Stimulated activated CD4-positive, alpha-beta T cell treated with anti-CD3 and anti-CD28 coated beads, TNF-alpha, amount 100 ng/mL, for 24 hours (primary cell): ENCODE results near the gene TMEM132D.

Experiments used
- DNase-seq, 3 experiments: peaks; one replicate each; pipeline ENCODE4 v3.0.0-alpha.2; 2020; ENCODE audit warnings: low read depth in 3 of 3

Gene TMEM132D

DNA sequence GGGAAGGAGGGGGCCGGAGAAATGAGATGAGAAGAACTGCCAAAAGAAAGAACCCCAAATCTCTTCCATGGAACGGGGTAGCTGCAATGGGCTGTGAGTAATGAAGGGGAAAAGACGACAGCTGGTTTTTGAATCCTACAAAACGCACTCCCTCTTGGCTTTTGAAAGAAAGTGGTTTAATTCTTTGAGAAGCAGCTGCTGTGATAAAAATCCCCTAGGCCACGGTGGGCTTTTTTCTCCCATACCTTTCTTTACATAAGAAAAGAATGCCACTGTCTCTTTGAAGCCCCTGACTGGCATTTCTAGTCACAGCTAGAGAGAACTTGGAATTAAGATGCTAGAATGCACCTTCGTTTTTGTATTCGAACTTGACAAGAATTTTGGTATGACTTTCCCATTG, 564.5 kb downstream of the TMEM132D start:
- DNase-seq: no peak

DNA sequence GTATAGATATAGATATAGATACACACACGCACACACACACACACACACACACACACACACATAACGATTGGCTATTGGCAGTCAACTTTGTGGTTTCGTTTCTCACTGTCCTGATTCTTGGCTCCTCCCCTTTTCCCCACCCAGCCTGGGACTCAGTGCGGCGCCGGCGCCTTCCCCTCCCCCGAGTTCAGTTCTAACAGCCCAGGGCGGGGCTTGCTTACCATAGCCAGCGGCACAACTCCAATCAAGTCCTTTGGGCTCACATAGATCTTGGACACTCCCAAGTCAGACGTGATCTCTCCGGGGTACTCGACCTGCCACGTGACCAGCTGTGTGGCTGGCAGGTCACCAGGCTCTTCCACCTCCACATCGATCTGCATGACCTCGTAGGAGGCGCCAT, 566.4 kb downstream of the TMEM132D start:
- no peak for DNase-seq

DNA sequence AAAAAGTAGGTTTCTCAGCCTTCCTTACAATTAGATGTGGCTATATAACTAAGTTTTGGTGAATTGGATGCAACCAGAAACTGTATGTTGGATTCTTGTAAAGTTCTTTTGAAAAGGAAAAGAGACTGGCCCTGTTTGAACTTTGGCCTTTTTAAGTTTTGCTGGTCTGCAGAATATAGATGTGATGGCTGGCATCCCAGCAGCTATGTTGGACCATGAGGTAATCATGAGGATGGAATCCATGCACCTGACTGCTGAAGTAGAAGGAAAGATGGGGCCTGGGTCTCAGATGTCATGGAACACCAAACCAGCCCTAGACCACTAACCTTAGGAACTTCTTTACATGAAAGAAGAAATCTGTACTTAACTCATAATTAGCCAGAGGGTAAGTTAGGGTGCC, 568.1 kb downstream of the TMEM132D start:
- DNase-seq: no peak

DNA sequence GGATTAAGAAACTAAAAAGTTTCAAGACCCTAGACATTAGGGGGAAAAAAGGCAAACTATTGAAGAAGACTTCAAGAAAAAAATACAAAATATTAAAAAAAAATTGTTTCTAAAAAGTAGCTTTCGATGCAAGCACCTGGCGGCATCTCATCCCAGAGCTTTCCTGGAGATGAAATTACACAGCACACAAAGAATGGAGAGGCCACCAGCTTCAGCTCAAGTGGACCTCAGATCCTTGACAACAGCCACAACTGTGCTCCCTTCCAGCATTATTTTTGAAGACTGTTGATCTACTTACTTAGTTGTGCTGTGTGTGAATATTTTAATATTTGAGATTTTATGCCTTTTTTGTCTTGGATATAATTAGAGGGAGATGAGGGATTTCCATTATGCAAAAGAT, 571.5 kb downstream of the TMEM132D start:
- DNase-seq: no peak

DNA sequence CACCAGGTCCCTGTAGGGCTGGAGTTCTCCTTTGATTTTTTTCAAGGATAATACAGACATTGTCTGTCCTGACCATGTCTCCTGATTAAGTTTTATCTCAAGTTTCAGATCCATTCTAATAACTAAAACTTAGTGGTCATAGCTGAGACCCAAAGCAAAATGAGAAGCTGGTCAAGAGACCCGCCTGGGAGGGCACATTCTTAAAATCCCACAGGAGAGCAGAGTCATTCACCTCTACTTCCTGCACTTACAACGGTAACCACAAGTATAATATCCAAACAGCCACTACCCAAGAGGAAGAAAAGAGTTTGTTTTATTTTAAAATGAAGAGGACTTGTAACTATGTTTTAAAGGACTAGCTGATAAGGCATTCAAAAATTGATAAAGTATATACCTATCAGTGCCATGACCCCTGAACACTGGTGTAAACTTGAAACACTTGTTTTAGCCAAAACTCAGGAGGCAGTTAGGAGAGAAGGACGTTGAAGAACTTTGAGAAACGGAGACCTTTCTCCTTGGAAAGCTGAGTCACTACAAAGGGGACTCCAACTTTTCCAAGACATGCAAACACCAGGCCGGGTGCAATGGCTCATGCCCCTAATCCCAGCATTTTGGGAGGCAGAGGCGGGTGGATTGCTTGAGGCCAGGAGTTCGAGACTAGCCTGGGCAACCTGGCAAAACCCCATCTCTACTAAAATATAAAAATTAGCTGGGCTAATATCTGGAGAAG, 572.3 kb downstream of the TMEM132D start:
- DNase-seq: no peak

DNA sequence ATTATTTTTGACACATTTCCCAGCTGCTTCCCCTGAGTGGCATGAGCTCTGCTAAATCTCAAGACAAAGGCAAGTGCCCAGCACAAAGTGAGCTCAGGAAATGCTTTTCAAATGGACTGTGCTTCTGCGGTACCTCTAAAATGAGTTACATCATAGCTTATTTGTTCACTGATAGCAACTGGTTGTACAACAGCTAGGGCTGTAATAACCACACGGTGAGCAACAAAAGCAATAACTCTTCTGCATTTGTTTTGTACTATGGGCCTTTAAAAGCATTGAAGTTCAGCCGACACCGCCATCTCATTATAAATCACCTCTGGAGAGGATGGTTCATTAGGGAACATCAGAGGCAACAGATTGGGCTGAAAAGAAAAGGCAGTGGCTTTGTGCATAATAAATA, 575.6 kb downstream of the TMEM132D start:
- DNase-seq: no peak

DNA sequence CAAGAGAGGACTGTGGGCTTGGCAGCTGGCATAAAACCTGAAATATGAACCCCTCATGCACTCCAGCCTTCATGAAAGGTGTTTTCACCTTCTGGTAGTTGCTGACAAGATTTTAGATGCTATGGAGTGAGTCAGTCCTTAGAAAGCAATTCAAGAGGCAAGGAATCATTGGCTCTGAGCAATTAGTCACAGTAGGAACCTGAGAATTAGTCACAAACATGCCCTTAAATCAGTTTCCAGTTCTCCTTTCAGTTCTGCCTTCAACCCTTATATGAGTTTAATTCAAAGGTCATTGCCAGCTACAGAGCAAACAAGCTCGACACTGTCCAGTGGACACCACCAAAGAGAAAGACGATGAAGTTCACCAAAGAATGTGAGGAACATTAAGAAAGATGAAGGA, 578.3 kb downstream of the TMEM132D start:
- DNase-seq: no peak

DNA sequence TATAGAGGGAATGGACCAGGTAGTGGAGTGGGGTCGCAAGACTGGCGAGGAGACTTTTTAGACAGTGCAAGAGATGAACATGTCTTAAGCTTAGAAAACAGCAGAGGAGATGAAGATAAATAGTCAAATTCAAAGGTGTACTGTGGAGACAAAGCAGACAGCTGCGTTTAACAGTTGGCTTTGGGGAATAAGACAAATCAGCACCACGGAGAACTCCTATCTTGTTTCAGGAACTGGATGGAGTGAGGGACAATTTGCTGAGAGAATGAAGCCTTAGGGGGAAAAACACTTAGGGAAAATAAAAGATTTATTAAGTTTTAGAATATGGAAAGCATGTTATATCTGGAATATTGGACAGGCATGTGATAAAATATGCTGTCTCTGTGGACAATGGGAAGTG, 591.8 kb downstream of the TMEM132D start:
- DNase-seq: no peak

DNA sequence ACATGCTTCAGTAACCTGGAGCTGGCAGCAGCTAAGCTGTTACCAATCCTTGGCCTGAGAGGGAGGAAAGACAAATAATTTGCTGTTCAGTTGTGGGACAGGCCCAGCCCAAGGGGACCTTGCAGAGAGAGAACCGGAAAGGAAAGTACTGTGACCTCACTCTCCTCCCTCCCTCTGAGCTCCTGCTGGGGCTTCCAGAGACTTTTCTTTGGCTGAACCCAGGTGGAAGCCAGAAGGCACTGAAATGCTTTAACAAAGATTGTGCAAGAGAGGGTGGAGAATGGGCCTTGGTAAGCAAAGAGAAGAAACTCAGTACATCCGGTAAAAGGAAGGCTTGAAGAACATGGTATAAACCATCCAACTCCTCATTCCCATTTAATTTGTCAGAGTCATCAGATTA, 593.5 kb downstream of the TMEM132D start:
- no peak for DNase-seq

DNA sequence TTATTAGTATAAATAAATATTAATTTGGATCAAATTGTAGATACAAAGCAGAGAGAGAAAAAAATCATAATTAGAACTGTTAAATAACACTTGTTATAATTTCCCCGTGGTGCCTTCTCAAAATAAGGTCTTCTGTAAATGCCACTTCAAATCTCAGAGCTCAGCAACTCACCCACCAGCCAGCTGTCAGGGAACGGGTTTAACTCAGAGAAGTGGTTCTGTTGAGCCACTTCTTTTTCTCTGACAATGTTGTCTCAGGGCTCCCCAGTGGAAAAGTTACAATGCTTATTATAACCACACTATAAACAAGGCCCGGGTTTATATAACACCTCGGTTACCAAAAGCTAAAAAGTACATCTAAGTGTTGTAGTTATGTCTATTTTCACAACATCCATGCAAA, 598.0 kb downstream of the TMEM132D start:
- no peak for DNase-seq

DNA sequence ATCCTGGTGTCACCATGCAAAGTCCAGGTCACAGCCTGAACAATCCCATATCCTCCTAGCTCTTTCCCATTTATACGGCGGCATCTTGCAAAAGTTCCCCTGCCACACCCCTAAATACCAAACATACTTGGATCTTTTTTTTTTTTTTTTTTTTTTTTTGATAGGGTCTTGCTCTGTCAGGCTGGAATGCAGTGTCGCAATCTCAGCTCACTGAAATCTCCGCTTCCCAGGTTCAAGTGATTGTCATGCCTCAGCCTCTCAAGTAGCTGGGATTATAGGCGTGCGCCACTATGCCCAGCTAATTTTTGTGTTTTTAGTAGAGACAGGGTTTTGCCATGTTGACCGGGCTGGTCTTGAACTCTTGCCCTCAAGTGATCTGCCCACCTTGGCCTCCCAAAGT, 599.3 kb downstream of the TMEM132D start:
- no peak for DNase-seq

DNA sequence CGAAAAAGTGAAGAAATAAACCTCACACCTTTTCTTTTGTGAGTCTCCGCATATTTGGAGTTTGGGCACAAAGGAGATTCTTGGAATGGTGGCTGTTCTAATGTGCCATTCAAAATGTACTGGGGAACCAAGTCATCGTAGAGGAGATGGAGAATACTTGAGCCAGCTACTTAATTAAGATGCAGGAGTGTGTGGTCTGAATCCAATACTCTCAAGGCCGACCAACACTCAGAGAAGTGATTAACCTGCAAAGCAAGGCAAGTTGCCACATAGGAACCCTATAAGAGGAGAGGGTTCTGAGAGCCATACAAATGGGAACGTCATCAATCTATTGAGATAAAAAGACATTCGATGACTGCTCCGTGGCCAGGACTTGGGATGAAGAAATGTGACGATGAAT, 603.8 kb downstream of the TMEM132D start:
- DNase-seq: no peak

DNA sequence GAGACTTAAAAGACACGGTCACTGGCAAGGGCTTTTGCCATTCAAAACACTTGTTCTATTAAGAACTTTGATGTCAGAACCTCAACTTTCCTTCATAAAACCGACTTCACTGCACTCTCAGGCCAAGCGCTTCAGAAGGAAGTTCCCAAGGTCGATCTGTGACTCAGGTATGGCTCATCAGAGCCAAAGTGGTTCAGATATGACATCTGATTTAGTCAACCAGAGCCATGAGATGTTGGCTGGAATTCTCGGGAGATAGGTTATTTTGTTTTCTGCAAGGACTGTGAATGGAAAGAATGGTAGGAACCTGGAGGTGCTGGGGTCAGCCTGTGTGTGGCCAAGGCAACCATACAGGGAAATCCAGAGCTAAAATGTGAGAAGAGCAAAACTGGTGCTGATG, 604.9 kb downstream of the TMEM132D start:
- DNase-seq: no peak

DNA sequence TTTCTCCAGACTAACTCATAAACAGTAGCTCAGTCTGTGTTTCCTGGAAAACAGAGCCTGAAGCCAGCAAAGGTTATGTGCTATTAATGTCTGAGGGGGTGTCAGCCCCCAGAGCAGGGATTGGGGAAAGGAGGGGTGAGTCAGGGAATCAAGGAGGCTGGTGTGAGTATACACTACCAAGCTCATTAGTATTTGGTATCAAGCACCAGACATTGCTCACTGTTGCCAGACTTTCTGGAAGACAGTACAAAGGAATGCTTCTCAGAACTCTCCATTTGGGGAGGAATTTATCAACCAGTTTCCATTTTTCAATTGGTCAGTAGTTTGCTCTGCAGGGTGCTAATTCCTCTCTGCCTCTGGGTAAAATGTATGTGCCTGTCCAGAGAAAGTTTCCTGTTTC, 607.2 kb downstream of the TMEM132D start:
- no peak for DNase-seq

DNA sequence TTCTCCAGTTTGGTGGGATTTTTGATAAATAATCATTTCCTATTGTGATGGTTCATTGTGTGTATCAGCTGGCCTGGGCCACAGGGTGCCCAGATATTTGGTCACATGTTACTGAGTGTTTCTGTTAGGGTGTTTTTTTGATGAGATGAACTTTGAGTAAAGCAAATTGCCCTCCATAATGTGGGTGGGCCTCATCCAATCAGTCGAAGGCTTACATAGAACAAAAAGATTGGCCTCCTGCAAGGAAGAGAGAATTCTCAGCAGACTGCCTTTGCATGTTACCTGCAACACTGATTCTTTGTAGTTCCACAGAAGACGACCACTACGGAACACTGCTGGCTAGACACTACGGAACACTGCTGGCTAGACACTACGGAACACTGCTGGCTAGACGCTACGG, 609.0 kb downstream of the TMEM132D start:
- no peak for DNase-seq

DNA sequence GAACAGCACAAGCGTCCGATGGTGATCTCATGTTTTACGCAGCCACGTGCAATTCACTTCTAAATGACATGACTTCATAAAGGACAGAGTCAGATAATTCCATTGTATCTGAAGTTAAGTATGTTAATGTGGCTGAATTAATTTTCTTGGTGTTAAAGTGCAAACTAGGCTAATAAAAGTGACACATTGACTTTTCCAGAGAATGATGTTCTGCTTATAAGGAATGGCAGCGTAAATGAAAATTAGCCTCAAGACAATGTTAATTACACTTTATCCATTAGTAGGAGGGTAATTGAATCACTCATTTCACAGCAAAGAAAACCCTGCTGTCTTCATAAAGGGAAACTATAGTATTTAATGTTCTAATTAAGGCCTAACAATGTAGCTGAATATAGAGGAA, 624.1 kb downstream of the TMEM132D start:
- no peak for DNase-seq

DNA sequence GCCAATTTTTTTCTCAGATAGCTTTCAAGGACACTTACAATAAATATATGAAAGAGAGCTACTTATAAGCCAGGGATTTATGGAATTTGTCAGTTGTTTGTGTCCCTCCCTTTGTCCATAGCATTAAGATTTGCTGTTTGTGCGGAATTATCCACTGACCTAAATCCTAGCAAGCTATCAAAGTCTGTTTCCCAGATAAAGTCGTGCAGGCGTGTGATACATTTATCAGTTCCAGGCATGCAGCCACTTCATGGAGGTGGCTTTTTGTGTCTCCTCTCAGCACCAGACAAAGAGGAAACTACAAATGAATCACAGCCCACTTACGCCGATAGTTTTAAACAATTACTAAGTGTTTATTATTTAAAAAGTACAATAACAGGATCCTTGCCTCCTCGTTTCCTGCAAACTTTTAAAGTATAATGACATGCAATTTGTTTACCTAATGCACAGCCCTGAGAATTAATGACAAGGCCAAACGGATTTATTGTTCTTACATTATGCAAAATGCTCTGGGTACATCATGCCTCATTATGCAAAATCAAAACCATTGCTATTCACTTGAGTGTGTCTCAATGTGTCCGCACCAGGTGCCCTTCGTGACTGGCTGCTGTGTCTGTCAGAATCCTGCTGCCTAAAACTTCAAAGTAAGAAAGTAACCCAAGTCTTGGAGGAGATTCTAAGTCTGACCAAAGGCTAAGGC, 627.3 kb downstream of the TMEM132D start:
- no peak for DNase-seq

DNA sequence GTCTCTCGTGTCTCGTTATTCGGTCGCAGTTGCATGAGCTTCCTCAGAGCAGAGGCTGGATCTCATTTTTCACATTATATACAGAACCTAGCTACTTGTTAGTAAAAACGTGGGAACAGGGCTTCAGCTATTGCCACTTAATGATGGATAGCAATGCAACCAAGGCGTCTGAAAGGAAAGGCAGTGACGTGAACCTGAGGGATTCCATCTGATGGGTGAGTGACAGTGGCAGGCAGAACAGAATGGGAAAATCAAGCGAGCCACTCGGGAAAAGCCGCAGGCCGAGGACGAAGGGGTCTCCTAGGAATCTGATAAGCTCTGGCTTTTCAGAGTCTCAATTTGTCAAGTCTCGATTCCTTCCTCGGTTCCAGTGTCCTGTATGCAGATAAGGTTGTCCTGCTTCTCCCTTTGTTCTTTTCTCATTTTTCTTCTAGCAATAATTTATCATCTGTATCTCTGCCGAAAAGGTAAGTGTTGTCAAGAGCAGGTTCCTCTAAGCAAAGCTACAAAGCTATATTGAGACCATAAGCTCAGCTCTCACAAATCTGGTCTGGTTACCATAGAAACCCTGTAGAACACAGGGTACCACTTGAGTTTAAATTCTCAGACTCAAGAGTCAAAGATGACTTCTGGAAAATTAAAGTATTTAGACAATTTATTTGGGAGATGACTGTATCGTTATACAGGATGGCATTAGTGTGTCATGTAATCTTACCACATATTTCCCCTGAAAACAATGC, 633.9 kb downstream of the TMEM132D start:
- DNase-seq: no peak

DNA sequence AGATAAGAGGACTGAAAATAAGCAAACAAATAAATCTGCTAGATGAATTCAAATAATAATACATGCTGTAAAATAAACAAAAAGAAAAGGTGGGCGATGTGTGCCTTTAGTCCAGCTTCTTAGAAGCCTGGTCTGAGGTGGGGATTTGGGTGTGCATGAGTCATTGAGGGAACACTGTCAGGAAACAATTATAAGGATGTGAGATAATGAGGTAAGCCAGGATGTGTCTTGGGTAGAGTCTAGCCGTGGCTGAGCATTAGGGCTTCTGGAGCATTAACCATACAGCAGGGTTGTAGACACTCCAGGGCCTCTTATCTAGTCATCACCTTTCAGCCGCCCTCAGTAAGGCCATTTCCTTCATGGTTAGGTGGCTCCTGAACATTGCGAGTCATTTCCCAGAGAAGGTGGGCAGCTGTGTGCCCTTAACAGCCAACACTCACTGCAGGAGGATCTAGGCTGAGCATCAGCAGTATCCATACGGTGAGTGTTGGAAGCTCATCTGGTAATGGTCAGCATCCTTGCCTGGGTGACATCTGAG, 645.0 kb downstream of the TMEM132D start:
- no peak for DNase-seq

DNA sequence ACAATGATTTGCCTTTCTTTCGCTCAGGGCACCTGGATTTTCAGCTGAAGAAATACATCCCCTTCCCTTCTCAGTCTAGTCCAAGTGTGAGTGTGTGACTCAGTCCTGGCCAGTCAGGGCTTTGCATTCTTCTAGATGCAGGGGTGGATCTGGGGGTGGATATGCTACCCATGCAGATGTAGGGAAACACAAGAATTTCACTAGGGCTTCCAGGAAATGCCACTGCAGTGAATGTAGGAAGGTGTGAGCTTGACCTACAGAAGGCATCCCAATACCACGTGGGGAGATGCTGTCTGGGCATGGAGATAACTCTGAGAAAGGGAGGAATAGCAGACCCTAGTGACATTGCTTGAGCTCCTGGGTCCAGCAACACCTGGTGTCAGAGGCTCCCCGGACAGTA, 646.3 kb downstream of the TMEM132D start:
- DNase-seq: no peak

DNA sequence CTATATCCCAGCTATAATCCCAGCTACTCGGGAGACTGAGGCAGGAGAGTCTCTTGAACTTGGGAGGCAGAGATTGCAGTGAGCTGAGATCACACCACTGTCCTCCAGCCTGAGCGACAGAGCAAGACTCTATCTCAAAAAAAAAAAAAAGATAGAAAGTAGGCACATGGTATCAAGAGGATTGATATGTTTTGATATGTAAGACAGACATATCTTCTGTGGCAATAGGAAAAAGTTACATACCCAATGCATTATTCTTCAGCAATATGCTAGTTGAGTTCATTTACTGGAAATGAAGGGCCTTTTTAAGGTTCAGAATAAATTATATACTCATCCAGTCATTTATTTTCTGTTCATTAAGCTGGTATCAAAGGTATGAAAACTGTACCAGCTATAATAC, 657.2 kb downstream of the TMEM132D start:
- no peak for DNase-seq

DNA sequence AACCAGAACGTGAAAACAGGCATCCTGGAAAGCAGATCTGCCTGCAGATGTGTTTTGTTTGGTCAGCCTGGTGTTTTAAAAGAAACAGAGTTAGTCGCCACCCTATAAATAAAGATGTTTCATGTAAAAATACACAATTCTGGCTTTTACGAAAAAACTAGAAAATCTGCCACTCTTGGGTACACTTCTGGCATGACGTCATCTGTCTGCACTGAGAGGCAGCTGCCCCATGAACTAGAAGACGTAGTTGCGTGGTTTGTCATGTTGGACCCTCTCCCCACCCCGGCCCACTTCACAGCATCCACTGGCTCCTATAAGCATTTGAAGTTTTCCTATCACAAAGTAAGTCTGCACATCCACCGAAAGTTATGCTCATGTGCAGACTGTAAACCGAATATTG, 658.1 kb downstream of the TMEM132D start:
- no peak for DNase-seq

DNA sequence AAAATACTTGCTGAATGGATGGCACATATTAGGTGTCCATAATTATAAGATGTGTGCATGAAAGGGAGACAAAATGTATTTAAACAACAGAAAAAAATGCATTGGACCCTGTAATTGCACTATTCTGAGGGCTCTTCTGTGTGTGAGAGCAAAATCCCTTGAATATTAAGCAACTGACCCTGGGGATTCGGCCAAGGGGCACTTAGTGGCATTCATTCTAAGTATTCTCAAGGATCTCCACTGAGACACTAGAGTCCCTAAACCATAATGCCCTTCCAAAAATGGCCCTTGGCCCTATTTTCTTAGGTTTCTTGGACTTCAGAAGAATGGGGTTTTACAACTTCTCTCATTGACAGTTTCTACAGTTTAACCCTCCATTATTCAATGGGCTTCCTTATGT, 662.0 kb downstream of the TMEM132D start:
- DNase-seq: no peak
